ENCODE measurements around the gene SUN1. TPM values are rescaled to one million over a fixed set of nuclear protein-coding genes. Genes with fewer than 3 reads are reported as not detected.

SUN1 gene
- total RNA-seq, 2 experiments from 2014 or later: 71.3 to 74.6 TPM

DNA sequence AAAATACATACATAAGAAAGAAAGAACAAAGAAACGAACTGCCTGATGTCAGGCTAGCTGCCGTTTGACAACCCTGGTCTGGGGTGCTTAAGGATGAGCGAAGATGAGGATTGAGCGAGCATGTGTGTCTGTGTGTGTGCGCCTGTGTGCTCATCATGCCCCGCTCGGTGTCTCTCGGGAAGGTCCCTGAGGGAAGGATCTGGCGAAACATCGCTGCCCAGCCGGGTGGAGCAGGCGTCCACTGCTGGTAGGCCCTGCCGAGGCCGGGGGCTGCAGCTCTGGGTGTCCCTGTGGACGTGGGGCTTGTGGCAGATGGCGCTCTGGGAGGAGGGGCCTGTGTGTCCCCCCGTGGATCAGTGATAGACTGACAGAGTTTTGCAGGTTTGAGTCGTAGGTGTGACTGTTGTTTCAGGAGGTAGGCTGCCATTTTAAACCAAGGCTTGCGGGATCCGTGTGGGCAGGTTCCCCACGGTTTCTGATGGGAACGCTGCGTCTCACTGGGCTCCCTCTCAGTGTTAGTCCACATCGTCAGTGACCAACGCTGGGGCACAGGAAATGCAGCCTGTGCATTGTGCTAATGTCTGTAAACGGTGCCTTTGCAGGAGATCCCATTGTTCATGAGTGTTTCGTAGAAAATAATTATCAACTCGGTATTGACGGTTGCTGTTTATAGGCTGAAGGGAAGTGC, 5.9 kb upstream of the SUN1 start:
- Mint-ChIP-seq H3K27ac (no peak overlapping the region), H3K9me3 (ENCODE audit: low read depth) (no peaks in the 10 kb centered on the region), H3K36me3 (ENCODE audit: low read depth) (peaks cover 20% of the 10 kb centered on the region), H3K4me3 (no peak overlapping the region), H3K27me3 (no peaks in the 10 kb centered on the region), H3K4me1 (peaks cover 57% of the 10 kb centered on the region)
- no peak for DNase-seq
- intact Hi-C loops (cut with DNase I, micrococcal nuclease): no loop called here
- ChIA-PET POLR2A (interaction anchor here (1.2 kb wide), 1 partner anchor 10 kb away, joined by 3 read pairs; no protein-coding TSS in a partner anchor), CTCF (no interaction called here)
- ATAC-seq: no peak

DNA sequence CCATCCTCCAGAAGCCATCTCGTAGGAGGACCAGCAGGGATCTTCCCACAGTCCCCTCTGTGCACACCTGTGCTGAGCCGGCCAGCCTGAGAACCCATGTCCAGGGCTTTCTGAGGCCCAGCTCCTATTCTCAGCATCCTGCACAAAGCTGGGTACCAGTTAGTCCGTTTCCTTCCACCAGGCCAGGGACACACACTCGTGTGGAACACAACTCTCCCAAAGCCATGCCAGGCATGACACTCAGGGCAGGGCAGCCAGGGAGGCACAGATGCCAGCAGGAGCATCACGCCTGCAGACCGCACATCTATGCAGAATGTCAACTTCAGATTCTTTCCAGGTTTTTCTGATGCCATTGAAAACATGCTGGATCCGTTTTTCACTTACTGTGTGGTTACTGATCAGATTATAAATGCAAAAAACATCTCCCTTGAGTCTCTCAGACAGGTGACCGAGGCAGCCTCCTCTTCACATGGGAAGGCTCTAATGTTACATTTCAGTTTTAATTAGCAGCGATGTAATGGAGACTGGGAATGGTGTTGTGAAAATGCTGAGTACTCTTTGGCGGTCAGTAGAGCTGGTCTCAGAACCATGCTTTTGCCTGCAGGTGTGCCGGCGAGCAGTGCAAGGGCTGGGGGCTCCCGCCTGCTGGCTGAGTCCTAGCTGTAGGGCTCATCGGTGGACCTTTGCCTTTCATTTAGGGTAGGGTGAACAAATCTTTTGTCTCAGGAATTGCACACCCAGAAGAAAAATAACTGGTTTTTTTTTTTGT, 3.3 kb upstream of the SUN1 start:
- no peak overlapping the region for H3K27ac Mint-ChIP-seq
- H3K4me1 Mint-ChIP-seq: peaks cover 60% of the 10 kb centered on the region
- DNase-seq (no peak), ATAC-seq (no peak)
- ChIA-PET POLR2A (interaction anchor here (1.1 kb wide), 1 partner anchor 12 kb away, joined by 3 read pairs; no protein-coding TSS in a partner anchor), CTCF (interaction anchor here (0.6 to 1.6 kb wide), 2 partner anchors 10 to 338 kb away, joined by 3 to 8 read pairs; no protein-coding TSS in a partner anchor)
- no peak overlapping the region for H3K4me3 Mint-ChIP-seq
- H3K36me3 Mint-ChIP-seq (ENCODE audit: low read depth): peaks cover 14% of the 10 kb centered on the region
- no peaks in the 10 kb centered on the region for H3K27me3 Mint-ChIP-seq
- intact Hi-C loops (cut with DNase I, micrococcal nuclease): no loop called here
- no peaks in the 10 kb centered on the region for H3K9me3 Mint-ChIP-seq (ENCODE audit: low read depth)

GRCh38 chr7:830069-830468, 2.2 kb upstream of the SUN1 start:
- CTCF ChIA-PET: interaction anchor here (2.6 kb wide), 1 partner anchor 17 kb away, joined by 6 read pairs; no protein-coding TSS in a partner anchor
- intact Hi-C loops (cut with DNase I, micrococcal nuclease): loop anchor here in 1 of 2 experiments (2.0 to 5.0 kb wide), 2 partner anchors 145 to 468 kb away; partner anchors contain the start of gene COX19
- Mint-ChIP-seq H3K9me3 (ENCODE audit: low read depth) (no peaks in the 10 kb centered on the region), H3K4me3 (no peak overlapping the region), H3K27me3 (no peaks in the 10 kb centered on the region), H3K36me3 (ENCODE audit: low read depth) (peaks cover 15% of the 10 kb centered on the region), H3K27ac (peak overlapping the region; percentile 98), H3K4me1 (peaks cover 56% of the 10 kb centered on the region)
- no peak for DNase-seq
- POLR2A ChIA-PET: interaction anchor here (1.1 kb wide), 1 partner anchor 13 kb away, joined by 3 read pairs; no protein-coding TSS in a partner anchor
- ATAC-seq: no peak

DNA sequence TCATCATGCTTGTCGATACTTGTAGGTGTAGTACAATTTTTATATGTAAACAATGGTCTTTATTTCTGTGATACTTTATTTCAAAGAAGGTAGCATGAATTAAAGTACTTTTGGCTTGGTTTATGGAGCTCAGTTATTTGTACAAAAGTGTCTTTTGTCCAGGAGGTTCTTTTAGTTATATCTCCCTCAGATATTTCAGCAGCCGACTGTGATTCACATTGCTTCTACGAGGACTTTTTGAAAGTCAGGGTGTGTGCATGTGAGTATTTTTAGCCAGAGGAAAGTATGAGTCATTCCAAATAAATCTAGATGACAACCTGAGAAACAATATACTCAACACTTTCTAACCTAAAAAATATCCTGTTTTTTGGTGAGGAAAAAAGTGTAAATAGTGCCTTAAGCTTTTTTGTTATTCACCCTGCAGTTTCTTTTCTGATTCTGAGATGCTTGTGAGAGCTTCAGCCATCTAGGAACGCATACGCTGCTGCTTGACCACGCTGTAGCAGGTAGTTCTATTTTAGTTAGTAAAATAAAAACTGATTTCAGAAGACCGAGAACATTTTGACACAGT, 595 bp upstream of the SUN1 start:
- intact Hi-C loops (cut with DNase I, micrococcal nuclease): loop anchor here (1.0 to 5.0 kb wide), 10 partner anchors 11 to 469 kb away; partner anchors contain the start of genes GET4 (in 2 of the 2) and COX19 (in 1 of the 2)
- H3K9me3 Mint-ChIP-seq (ENCODE audit: low read depth): no peaks in the 10 kb centered on the region
- H3K4me1 Mint-ChIP-seq: peaks cover 64% of the 10 kb centered on the region

DNA sequence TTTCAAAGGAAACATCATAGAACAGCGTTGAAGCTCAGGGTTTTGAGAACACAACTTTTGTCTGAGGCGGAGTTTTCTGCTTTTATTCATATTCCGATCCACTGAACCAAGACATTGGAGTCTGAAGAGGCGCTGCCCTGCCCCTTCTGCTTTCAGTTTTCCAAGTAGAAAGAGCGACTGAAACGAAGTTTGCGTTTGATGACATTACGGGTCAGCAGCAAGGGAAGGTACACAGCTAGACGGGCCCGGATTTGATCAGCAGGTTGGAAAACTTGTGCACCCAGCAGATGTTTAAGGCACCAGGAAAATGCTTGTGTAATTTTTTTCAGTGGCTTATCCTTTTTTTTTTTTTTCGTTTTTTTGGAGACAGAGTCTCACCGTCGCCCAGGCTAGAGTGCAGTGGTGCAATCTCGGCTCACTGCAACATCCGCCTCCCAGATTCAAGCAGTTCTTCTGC, 720 bp downstream of the SUN1 start:
- ATAC-seq: no peak

More for the DNA sequence above, 595 bp upstream of the SUN1 start:
- no peaks in the 10 kb centered on the region for H3K27me3 Mint-ChIP-seq
- ChIA-PET CTCF (interaction anchor here (0.6 to 3.0 kb wide), 8 partner anchors 12 to 77 kb away, joined by 3 to 15 read pairs (median 4); no protein-coding TSS in a partner anchor), POLR2A (interaction anchor here (0.7 to 1.5 kb wide), 5 partner anchors 10 to 44 kb away, joined by 3 to 12 read pairs (median 3); no protein-coding TSS in a partner anchor)
- ATAC-seq (peak; percentile 69), DNase-seq (no peak)
- peak overlapping the region; percentile 98 for H3K27ac Mint-ChIP-seq
- peaks cover 10% of the 10 kb centered on the region for H3K36me3 Mint-ChIP-seq (ENCODE audit: low read depth)
- H3K4me3 Mint-ChIP-seq: peak overlapping the region; percentile 63

DNA sequence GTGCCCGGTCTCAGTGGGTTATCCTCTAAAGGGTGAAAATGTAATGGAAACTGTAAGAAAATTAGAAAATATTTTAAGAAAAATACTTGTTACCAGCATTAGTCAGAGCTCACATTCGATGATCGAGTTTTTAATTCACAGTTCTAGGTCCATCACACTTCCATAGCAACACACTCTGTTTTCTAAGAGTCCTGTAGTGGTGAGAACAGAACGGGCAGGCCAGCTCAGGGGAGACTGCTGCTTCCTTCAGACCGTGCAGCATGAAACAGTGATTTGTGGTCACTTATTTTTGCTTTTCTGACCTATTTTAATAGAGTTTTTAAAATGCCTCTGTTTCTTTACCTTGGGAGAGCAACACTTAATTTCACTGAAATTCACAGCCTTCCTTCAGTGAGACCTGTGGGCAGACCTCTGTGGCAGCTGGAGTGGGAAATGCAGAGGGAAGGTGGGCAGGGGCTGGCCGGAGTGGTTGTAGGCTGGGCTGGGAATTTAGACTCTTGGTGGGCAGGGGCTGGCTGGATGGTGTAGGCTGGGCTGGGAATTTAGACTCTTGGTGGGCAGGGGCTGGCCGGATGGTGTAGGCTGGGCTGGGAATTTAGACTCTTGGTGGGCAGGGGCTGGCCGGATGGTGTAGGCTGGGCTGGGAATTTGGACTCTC, 1.5 kb downstream of the SUN1 start:
- no peak overlapping the region for H3K27ac Mint-ChIP-seq
- H3K4me1 Mint-ChIP-seq: peaks cover 59% of the 10 kb centered on the region
- ChIA-PET CTCF (interaction anchor here (0.7 to 3.0 kb wide), 4 partner anchors 16 to 211 kb away, joined by 3 to 15 read pairs (median 8); partner anchors contain the start of gene GPR146), POLR2A (no interaction called here)
- intact Hi-C loops (cut with DNase I, micrococcal nuclease): loop anchor here (2.0 to 5.0 kb wide), 2 partner anchors 39 to 471 kb away; no protein-coding TSS in a partner anchor
- ATAC-seq (no peak), DNase-seq (no peak)
- peaks cover 16% of the 10 kb centered on the region for H3K36me3 Mint-ChIP-seq (ENCODE audit: low read depth)
- no peaks in the 10 kb centered on the region for H3K9me3 Mint-ChIP-seq (ENCODE audit: low read depth)
- no peak overlapping the region for H3K4me3 Mint-ChIP-seq
- no peaks in the 10 kb centered on the region for H3K27me3 Mint-ChIP-seq

More for the DNA sequence above, 720 bp downstream of the SUN1 start:
- Mint-ChIP-seq H3K9me3 (ENCODE audit: low read depth) (no peaks in the 10 kb centered on the region), H3K27me3 (no peaks in the 10 kb centered on the region), H3K4me1 (peaks cover 61% of the 10 kb centered on the region), H3K36me3 (ENCODE audit: low read depth) (peaks cover 13% of the 10 kb centered on the region), H3K4me3 (peak overlapping the region; percentile 63), H3K27ac (peak overlapping the region; percentile 98)
- POLR2A ChIA-PET: no interaction called here
- DNase-seq: no peak
- intact Hi-C loops (cut with DNase I, micrococcal nuclease): loop anchor here (1.0 to 5.0 kb wide), 7 partner anchors 13 to 471 kb away; partner anchors contain the start of gene GET4 (in 1 of the 2)
- CTCF ChIA-PET: interaction anchor here (0.7 to 3.0 kb wide), 4 partner anchors 15 to 211 kb away, joined by 3 to 15 read pairs (median 8); partner anchors contain the start of gene GPR146

- intact Hi-C loops (cut with DNase I, micrococcal nuclease): loop anchor here in 1 of 2 experiments (5.0 kb wide), 1 partner anchor 472 kb away; no protein-coding TSS in a partner anchor
- POLR2A ChIA-PET: no interaction called here
Observed at GRCh38 chr7:834277-834676, 2.0 kb downstream of the SUN1 start.

GRCh38 chr7:835021-835420, 2.7 kb downstream of the SUN1 start:
- no peaks in the 10 kb centered on the region for H3K27me3 Mint-ChIP-seq
- ATAC-seq: no peak
- peaks cover 48% of the 10 kb centered on the region for H3K4me1 Mint-ChIP-seq
- CTCF ChIA-PET: no interaction called here
- POLR2A ChIA-PET: interaction anchor here (1.0 kb wide), 1 partner anchor 22 kb away, joined by 4 read pairs; no protein-coding TSS in a partner anchor
- no peak overlapping the region for H3K4me3 Mint-ChIP-seq
- intact Hi-C loops (cut with DNase I, micrococcal nuclease): no loop called here
- no peak for DNase-seq
- peaks cover 25% of the 10 kb centered on the region for H3K36me3 Mint-ChIP-seq (ENCODE audit: low read depth)
- H3K27ac Mint-ChIP-seq: no peak overlapping the region
- H3K9me3 Mint-ChIP-seq (ENCODE audit: low read depth): no peaks in the 10 kb centered on the region

More at GRCh38 chr7:834277-834676, 2.0 kb downstream of the SUN1 start:
- no peak overlapping the region for H3K4me3 Mint-ChIP-seq
- no peaks in the 10 kb centered on the region for H3K9me3 Mint-ChIP-seq (ENCODE audit: low read depth)
- H3K36me3 Mint-ChIP-seq (ENCODE audit: low read depth): peaks cover 20% of the 10 kb centered on the region
- H3K27ac Mint-ChIP-seq: no peak overlapping the region
- peaks cover 54% of the 10 kb centered on the region for H3K4me1 Mint-ChIP-seq
- no peak for DNase-seq
- no peak for ATAC-seq
- H3K27me3 Mint-ChIP-seq: no peaks in the 10 kb centered on the region
- CTCF ChIA-PET: interaction anchor here (3.0 kb wide), 1 partner anchor 39 kb away, joined by 15 read pairs; no protein-coding TSS in a partner anchor

- no peak for DNase-seq
- Mint-ChIP-seq H3K9me3 (ENCODE audit: low read depth) (no peaks in the 10 kb centered on the region), H3K4me3 (no peak overlapping the region), H3K36me3 (ENCODE audit: low read depth) (peaks cover 26% of the 10 kb centered on the region), H3K27me3 (no peaks in the 10 kb centered on the region), H3K4me1 (peaks cover 41% of the 10 kb centered on the region), H3K27ac (no peak overlapping the region)
- intact Hi-C loops (cut with DNase I, micrococcal nuclease): no loop called here
- no peak for ATAC-seq
- CTCF ChIA-PET: interaction anchor here (0.6 to 1.3 kb wide), 2 partner anchors 13 to 18 kb away, joined by 3 to 5 read pairs; no protein-coding TSS in a partner anchor
- POLR2A ChIA-PET: interaction anchor here (1.0 kb wide), 1 partner anchor 23 kb away, joined by 4 read pairs; no protein-coding TSS in a partner anchor
Observed at GRCh38 chr7:835485-836401, 3.5 kb downstream of the SUN1 start.
